NK-92 (cell line): ENCODE results near the gene MGST1.

ENCODE experiments used
- DNase-seq: peaks from one replicate; lab custom pipeline; 2025; ENCODE audit not compliant: unreplicated experiment; lab: John Stamatoyannopoulos, UW

Gene MGST1

GRCh38 chr12:16347391-16348298 is at the start of gene MGST1:
Gene MGST1, plus strand, starts transcription at chr12:16347645. Its CDS starts 6,608 bp downstream, at chr12:16354253.
- no peak for DNase-seq

DNA sequence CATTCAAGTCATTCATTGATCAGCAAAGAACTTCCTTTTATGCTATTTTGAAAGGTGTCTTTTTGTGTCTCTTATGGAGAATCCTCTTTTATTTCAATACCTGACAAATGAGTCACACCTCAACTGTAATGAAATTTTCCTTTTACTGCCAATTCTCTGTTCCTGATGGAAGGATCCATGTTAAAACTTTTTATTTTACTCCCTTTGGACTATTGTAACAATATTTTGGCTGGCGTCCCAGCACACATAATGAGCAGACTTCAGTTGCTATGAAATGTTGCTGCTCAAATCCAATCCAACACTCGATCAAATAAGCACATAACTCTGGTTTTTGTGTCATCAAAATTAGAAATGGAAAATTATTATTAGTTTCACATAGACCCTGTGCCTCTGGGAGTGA is 48.0 kb upstream of the MGST1 start:
- no peak for DNase-seq

GRCh38 chr12:16300122-16300521 is 47.3 kb upstream of the MGST1 start:
- no peak for DNase-seq

DNA sequence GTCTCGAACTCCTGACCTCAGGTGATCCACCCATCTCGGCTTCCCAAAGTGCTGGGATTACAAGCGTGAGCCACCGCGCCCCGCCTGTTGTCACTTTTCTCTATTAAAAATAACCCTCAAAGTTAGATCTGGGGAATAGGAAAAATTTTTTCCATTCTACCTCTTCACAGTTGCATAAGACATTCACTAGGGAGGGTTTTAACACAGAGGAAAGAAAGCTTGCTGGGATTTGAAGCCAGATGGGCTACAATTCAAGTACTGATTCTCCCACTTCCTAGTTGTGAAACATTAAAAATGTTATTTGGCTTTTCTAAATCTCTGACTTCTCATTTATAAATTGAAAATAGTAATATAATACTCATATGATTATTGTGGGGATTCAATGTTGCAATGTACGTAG is 46.7 kb upstream of the MGST1 start:
- no peak for DNase-seq

DNA sequence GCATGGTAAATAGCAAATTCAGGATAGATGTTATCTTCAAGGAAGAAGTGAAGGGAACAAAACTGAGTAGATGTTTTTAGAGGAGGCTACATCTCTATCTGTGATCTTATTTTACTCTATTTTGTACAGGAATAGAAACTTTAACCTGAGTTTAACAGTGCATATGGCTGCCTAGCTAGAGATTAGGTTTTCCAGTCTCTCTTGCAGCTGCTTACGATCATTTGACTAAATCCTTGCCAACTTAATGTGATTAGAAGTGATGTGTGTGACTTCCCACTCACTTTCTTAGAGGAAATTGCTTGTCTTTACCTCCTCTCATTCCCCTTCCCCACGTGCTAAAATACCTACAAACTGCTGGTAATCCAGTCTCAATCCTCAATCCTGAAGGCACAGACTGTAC is 43.5 kb upstream of the MGST1 start:
- DNase-seq = no peak

- DNase-seq = no peak
Observed at GRCh38 chr12:16307856-16308475, 39.5 kb upstream of the MGST1 start.

- DNase-seq = no peak
Observed at GRCh38 chr12:16310934-16311333, 36.5 kb upstream of the MGST1 start.

DNA sequence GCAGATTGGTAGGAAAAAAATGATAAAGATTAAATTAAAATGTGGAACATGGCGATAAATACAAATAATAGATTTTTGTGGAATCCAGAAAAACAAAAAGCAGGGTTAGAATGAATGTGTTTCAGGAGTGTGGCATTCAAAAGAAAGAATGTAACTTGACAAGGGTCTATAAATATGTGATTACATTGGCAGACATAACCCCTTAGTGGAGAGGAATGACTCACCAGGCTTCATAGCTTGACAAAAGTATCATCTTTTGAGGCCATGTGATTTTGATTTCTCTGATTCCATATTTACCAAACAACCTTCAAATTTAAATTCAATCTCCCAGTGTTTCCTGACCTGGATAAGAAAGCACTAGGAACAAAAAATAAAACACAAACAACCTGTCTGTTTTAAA is 24.4 kb upstream of the MGST1 start:
- no peak for DNase-seq

DNA sequence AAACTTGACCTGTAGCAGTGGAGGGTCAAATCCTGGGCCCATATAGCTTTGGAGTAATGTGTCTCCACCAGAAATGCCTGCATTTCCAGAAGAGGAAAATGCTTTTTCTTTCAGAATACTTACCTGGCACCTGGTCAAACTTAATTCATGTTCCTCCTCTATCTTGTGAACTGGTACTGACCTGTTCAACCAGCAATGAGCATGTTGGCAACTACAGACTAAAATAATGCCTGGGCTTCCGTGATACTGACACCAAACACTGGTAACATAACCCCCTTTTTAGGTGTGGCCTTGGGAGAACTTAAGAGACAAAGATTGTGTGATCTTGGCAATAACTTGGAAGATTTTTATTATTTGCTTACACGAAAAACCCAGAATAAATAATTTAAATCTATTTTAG is 23.8 kb upstream of the MGST1 start:
- no peak for DNase-seq

- DNase-seq = no peak
Observed at GRCh38 chr12:16324272-16324671, 23.2 kb upstream of the MGST1 start.

GRCh38 chr12:16324772-16325171 is 22.7 kb upstream of the MGST1 start:
- no peak for DNase-seq

DNA sequence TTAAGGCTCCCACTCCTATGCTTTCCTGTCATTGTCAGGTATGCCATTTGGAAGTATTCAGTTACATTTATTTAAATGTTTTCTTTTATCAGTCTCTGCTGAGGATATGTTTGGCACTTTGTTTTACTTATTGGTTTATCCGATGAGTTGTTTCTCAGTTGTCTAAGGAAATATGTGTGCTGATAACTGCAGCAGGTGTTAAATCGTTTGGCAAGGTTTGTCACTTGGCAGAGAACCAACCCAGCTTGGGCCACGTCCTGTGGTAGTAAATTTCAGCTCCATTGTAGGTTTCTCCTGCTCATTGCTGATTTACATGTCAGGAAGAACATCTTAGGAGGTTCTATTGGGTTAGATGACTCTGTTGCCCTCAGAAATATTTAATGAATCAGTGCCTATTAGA is 22.0 kb upstream of the MGST1 start:
- no peak for DNase-seq

GRCh38 chr12:16327963-16328362 is 19.5 kb upstream of the MGST1 start:
- no peak for DNase-seq

DNA sequence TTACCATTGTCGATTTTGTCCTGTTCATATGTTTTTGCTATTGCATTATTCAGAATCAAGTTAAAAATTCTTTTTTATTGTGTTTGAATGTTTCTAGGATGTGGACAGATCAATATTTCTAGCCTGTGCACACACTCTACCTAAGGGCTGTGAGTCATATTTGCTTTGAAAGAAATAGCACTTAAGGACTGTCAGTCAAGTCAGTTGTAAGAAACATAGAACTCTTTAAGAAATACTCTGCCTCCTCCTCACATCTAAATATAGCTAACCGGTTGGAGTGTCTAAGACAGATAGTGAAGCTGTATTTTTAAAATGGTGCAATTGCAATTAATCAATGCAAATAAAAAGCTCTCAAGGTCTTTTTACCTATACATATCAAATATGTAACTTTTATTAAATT is 17.9 kb upstream of the MGST1 start:
- no peak for DNase-seq

DNA sequence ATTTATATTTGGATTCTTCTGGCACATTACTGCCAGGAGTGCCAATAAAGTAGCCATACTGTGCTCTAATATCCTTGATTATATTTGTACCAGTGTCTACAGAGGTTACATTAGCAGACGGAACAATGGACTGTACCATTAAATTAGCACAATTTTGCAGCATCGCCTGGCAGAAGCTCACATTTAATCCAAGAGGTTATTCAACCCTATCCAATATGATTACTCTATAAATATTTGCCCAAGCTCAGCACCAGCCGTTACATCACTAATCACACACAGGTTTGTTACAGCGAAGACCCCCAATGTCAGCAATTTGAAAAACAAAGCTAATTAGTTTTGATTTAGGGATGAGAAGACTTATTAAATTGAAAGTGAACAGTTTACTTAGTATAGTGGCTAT is 16.9 kb upstream of the MGST1 start:
- DNase-seq = no peak

- no peak for DNase-seq
Observed at GRCh38 chr12:16331998-16332397, 15.4 kb upstream of the MGST1 start.

- no peak for DNase-seq
Observed at GRCh38 chr12:16335838-16336237, 11.6 kb upstream of the MGST1 start.

GRCh38 chr12:16344269-16344668 is 3.2 kb upstream of the MGST1 start:
- DNase-seq = no peak

GRCh38 chr12:16345105-16345504 is 2.3 kb upstream of the MGST1 start:
- DNase-seq = no peak

DNA sequence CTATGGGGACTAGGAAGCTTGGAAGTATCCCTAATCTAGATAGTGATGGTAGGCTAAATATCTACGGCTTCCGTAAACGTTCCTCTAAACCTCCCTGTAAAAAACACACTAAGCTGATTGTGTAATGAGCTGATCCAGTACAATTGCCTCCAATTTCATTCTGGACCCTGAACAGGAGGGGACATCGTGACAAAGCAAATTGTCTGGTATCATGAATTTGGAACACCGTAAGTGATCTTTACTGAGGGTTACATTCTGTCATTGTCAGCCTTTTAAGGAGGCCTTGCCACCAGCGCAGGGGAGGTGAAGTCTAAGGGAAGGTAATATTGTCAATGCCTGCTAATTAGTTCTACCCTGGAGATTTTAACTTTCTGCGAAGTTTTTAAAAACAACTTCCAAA is 487 bp upstream of the MGST1 start:
- no peak for DNase-seq

DNA sequence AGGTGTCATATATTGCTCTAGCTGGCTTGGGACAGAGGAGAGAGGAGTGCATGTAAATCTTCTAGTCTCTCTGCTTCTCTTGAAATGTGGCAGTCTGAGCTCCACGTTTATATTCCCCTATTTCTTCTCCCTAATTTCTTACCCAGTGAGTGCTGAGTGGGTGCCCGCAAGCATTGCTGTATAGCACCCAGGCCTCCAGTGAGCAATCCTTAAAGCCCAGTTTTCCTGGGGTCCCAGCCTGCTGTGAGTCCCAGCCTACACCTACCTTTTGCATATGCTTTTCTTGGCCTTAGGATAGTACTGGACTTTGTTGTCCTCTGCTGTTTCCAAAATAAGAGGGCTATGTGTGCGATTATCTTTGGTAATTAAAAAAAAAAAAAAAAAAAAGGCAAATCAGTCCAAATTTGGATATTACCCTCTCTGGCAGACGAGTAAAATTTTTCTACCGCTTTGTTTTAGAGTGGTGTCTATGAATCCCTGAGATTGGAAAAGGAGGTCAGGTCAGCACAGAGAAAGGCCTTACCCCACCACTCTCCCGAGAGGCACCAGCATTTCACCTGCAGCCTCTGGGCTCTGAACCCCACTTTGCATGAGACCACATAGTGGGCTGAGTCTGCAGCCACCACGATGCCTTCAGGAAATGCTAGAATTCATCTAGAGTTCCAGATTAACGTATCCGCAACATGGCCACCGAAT is 1.1 kb downstream of the MGST1 start:
- DNase-seq = no peak

GRCh38 chr12:16349131-16349460 is 1.7 kb downstream of the MGST1 start:
- DNase-seq = no peak
